IMR-90 (cell line): ENCODE results near the gene DUSP7. TPM values are rescaled to one million over a fixed set of nuclear protein-coding genes. Genes with fewer than 3 reads are reported as not detected.

Experiments used
- ATAC-seq: fragments of 200-7000 bp; cut with Tn5 transposase; 2 replicates; pipeline ENCODE4 v1.9.1; 2020; ENCODE audit warnings: low read depth, mild to moderate bottlenecking, moderate library complexity
- BruUV-seq: library from RNA; stranded (reverse); fragments of 400-500 nt; replicated peaks from 2 replicates; lab custom pipeline; 2021; lab: Mats Ljungman, UMichigan
- CTCF ChIA-PET: fragments of 300-600 bp; formaldehyde crosslinking; extraction: SDS; loops from one replicate; lab custom pipeline; 2021; ENCODE audit warnings: antibody characterized with exemption; lab: Yijun Ruan, JAX
- POLR2A ChIA-PET: fragments of 300-600 bp; sonication (Branson Sonifier 250); formaldehyde crosslinking; loops from one replicate; lab custom pipeline; 2022; ENCODE audit warnings: antibody characterized with exemption; ENCODE audit not compliant: unreplicated experiment; lab: Charles Lee
- DNase-seq: peaks from one replicate; pipeline ENCODE4 v3.0.0; 2013
- H2AFZ ChIP-seq: replicated peaks from 2 replicates; pipeline ENCODE3; 2013; ENCODE audit warnings: low read length, mild to moderate bottlenecking; ENCODE audit not compliant: poor library complexity
- H2AK5ac ChIP-seq: 2 replicates; pipeline ENCODE4 v1.6.1; 2013; ENCODE audit warnings: low read depth, low read length, inconsistent platforms
- H2AK9ac ChIP-seq: replicated peaks from 2 replicates; pipeline ENCODE3; 2013; ENCODE audit warnings: mild to moderate bottlenecking, low read depth, low read length, moderate library complexity; ENCODE audit not compliant: poor library complexity
- H2BK120ac ChIP-seq: 2 replicates; pipeline ENCODE4 v1.6.1; 2013; ENCODE audit warnings: low read depth, low read length, inconsistent platforms
- H2BK15ac ChIP-seq: 3 replicates; pipeline ENCODE4 v1.6.1; 2013; ENCODE audit warnings: low read depth, low read length, inconsistent platforms
- H2BK20ac ChIP-seq: 2 replicates; pipeline ENCODE4 v1.6.1; 2013; ENCODE audit warnings: low read depth, mild to moderate bottlenecking, inconsistent platforms, low read length, moderate library complexity
- H2BK5ac ChIP-seq: 2 replicates; pipeline ENCODE4 v1.6.1; 2013; ENCODE audit warnings: mild to moderate bottlenecking, low read depth, low read length, inconsistent platforms; ENCODE audit not compliant: poor library complexity, severe bottlenecking
- H3K14ac ChIP-seq: replicated peaks from 2 replicates; pipeline ENCODE4 v1.6.1; 2013; ENCODE audit warnings: low read depth, low read length, inconsistent platforms
- H3K18ac ChIP-seq: 2 replicates; pipeline ENCODE4 v1.6.1; 2013; ENCODE audit warnings: low read depth, low read length, control low read depth
- H3K23ac ChIP-seq: 2 replicates; pipeline ENCODE4 v1.6.1; 2013; ENCODE audit warnings: low read depth, low read length, inconsistent platforms
- H3K27ac ChIP-seq: 2 replicates; pipeline ENCODE4 v1.5.1; 2013; ENCODE audit warnings: mild to moderate bottlenecking, control low read depth, low read length; ENCODE audit not compliant: insufficient read depth
- H3K27me3 ChIP-seq: 2 replicates; pipeline ENCODE4 v1.6.1; 2013; ENCODE audit warnings: low read length; ENCODE audit not compliant: control insufficient read depth, insufficient read depth
- H3K36me3 ChIP-seq: 2 replicates; pipeline ENCODE4 v1.6.1; 2013; ENCODE audit warnings: low read length, mixed read lengths; ENCODE audit not compliant: control insufficient read depth, insufficient read depth
- H3K4ac ChIP-seq: 2 replicates; pipeline ENCODE4 v1.6.1; 2013; ENCODE audit warnings: low read depth, low read length, inconsistent platforms
- H3K4me1 ChIP-seq: 2 replicates; pipeline ENCODE4 v1.6.1; 2013; ENCODE audit warnings: low read length, mixed read lengths; ENCODE audit not compliant: control insufficient read depth, insufficient read depth
- H3K4me2 ChIP-seq: 2 replicates; pipeline ENCODE4 v1.6.1; 2013; ENCODE audit warnings: low read depth, mild to moderate bottlenecking, control low read depth, low read length, moderate library complexity
- H3K4me3 ChIP-seq: 2 replicates; pipeline ENCODE4 v1.5.1; 2013; ENCODE audit warnings: low read depth, mild to moderate bottlenecking, control low read depth, low read length, moderate library complexity; ENCODE audit not compliant: insufficient read depth
- H3K56ac ChIP-seq: 2 replicates; pipeline ENCODE4 v1.6.1; 2013; ENCODE audit warnings: low read length, inconsistent platforms; ENCODE audit not compliant: insufficient read depth; ENCODE audit errors: extremely low read depth
- H3K79me1 ChIP-seq, 2 experiments: 2 replicates each; pipeline ENCODE4 v1.6.1; 2013; ENCODE audit warnings: low read length in 2 of 2, inconsistent platforms in 1 of 2, low read depth in 1 of 2
- H3K9ac ChIP-seq: 2 replicates; pipeline ENCODE4 v1.6.1; 2013; ENCODE audit warnings: low read depth, low read length, control low read depth
- H3K9me1 ChIP-seq: 2 replicates; pipeline ENCODE4 v1.6.1; 2013; ENCODE audit warnings: low read length, inconsistent platforms; ENCODE audit not compliant: insufficient read depth
- H3K9me3 ChIP-seq: 2 replicates; pipeline ENCODE4 v1.6.1; 2013; ENCODE audit warnings: low read length; ENCODE audit not compliant: control insufficient read depth, insufficient read depth
- H4K20me1 ChIP-seq: 2 replicates; pipeline ENCODE4 v1.6.1; 2013; ENCODE audit warnings: low read length, inconsistent platforms; ENCODE audit not compliant: insufficient read depth
- H4K5ac ChIP-seq: 2 replicates; pipeline ENCODE4 v1.6.1; 2013; ENCODE audit warnings: mild to moderate bottlenecking, low read depth, low read length, control low read depth
- H4K8ac ChIP-seq, 2 experiments: 2 replicates each; pipeline ENCODE4 v1.6.1; 2013; ENCODE audit warnings: low read depth in 2 of 2, low read length in 2 of 2, control low read depth in 1 of 2, inconsistent platforms in 1 of 2
- H4K91ac ChIP-seq: 2 replicates; pipeline ENCODE4 v1.6.1; 2013; ENCODE audit warnings: low read depth, low read length, inconsistent platforms; ENCODE audit not compliant: insufficient read depth
- BHLHE40 ChIP-seq: fragments of 150-350 bp; IDR thresholded peaks from 2 replicates; pipeline ENCODE4 v1.6.1; 2016; ENCODE audit warnings: mild to moderate bottlenecking, low read depth, low read length
- CEBPB ChIP-seq: IDR thresholded peaks from 2 replicates; pipeline ENCODE4 v1.6.1; 2012; ENCODE audit warnings: low read depth, low read length, improper control_type of control experiment
- CHD1 ChIP-seq: IDR thresholded peaks from 2 replicates; pipeline ENCODE4 v1.6.1; 2012; ENCODE audit warnings: low read depth, low read length, improper control_type of control experiment
- FOS ChIP-seq: fragments of 150-350 bp; IDR thresholded peaks from 2 replicates; pipeline ENCODE4 v1.6.1; 2016; ENCODE audit warnings: low read depth, low read length
- MAFK ChIP-seq: IDR thresholded peaks from 2 replicates; pipeline ENCODE4 v1.6.1; 2012; ENCODE audit warnings: low read depth, low read length, improper control_type of control experiment
- MAZ ChIP-seq: IDR thresholded peaks from 2 replicates; pipeline ENCODE4 v1.6.1; 2012; ENCODE audit warnings: low read depth, mild to moderate bottlenecking, low read length, improper control_type of control experiment, moderate library complexity, borderline replicate concordance
- MXI1 ChIP-seq: IDR thresholded peaks from 2 replicates; pipeline ENCODE4 v1.6.1; 2012; ENCODE audit warnings: low read depth, mild to moderate bottlenecking, low read length, moderate library complexity, borderline replicate concordance
- NFE2L2 ChIP-seq: fragments of 150-350 bp; IDR thresholded peaks from 2 replicates; pipeline ENCODE4 v1.6.1; 2016; ENCODE audit warnings: low read depth, mild to moderate bottlenecking, low read length
- POLR2A ChIP-seq: IDR thresholded peaks from 2 replicates; pipeline ENCODE4 v1.6.1; 2012; ENCODE audit warnings: mild to moderate bottlenecking, low read depth, low read length
- RAD21 ChIP-seq: IDR thresholded peaks from 2 replicates; pipeline ENCODE4 v1.6.1; 2012; ENCODE audit warnings: low read length, improper control_type of control experiment
- RCOR1 ChIP-seq: IDR thresholded peaks from 2 replicates; pipeline ENCODE4 v1.6.1; 2012; ENCODE audit warnings: mild to moderate bottlenecking, low read length, improper control_type of control experiment; ENCODE audit not compliant: insufficient replicate concordance
- RFX5 ChIP-seq: IDR thresholded peaks from 2 replicates; pipeline ENCODE4 v1.8.0; 2012; ENCODE audit warnings: low read depth, mild to moderate bottlenecking, low read length, moderate library complexity
- SMC3 ChIP-seq: fragments of 150-350 bp; IDR thresholded peaks from 2 replicates; pipeline ENCODE4 v1.6.1; 2016; ENCODE audit warnings: low read depth, mild to moderate bottlenecking, antibody characterized with exemption, low read length, moderate library complexity
- WGBS, 2 experiments: methylation state at CpG; one replicate each; pipeline versions ENCODE4 v1.1.5 to v1.1.7; 2013; ENCODE audit warnings: missing lambda C conversion rate in 2 of 2; ENCODE audit not compliant: insufficient read length in 1 of 2; ENCODE audit errors: extremely low coverage in 2 of 2; 5-methylcytosine and 5-hydroxymethylcytosine counted together
- dilution Hi-C: fragments of 300-500 bp; cut with HindIII; formaldehyde crosslinking; loops from one replicate; pipeline ENCODE4 v1.14.3; 2018; ENCODE audit warnings: low sequenced_read_pairs; ENCODE audit not compliant: unreplicated experiment
- in situ Hi-C: fragments of 300-500 bp; cut with MboI; formaldehyde crosslinking; loops from 3 replicates; pipeline ENCODE4 v1.14.3; 2019; ENCODE audit warnings: low sequenced_read_pairs, inconsistent platforms, mixed read lengths
- intact Hi-C: fragments of 100-400 bp; cut with micrococcal nuclease; formaldehyde crosslinking; loops from 2 replicates; pipeline ENCODE4 v1.10.0; 2022
- polyA plus RNA-seq, 3 experiments: library from polyadenylated mRNA; depleted of rRNA; stranded (reverse); fragments of >200 nt; gene quantifications; 2 replicates each; pipeline ENCODE4 v1.2.3, GENCODE V29; 2012; ENCODE audit warnings: low replicate concordance in 1 of 3
- total RNA-seq: library from RNA; depleted of rRNA; stranded (reverse); fragments of >200 nt; gene quantifications from 2 replicates; pipeline ENCODE4 v1.2.3, GENCODE V29; 2012
- TF ChIP-seq, protein P1 (sequence below): fragments of 150-350 bp; IDR thresholded peaks from 2 replicates; pipeline ENCODE4 v1.6.1; 2016; ENCODE audit warnings: low read depth, mild to moderate bottlenecking, low read length, moderate library complexity, borderline replicate concordance
- TF ChIP-seq, protein P2 (sequence below): fragments of 150-350 bp; IDR thresholded peaks from 2 replicates; pipeline ENCODE4 v1.6.1; 2017; ENCODE audit warnings: mild to moderate bottlenecking, antibody characterized with exemption, low read length, low read depth
- TF ChIP-seq, protein P3 (sequence below): conservative IDR thresholded peaks from 2 replicates; pipeline ENCODE4 v1.5.1; 2012; ENCODE audit warnings: mild to moderate bottlenecking, low read depth, low read length, improper control_type of control experiment

DUSP7 gene
- total and polyA plus RNA-seq, 2 of the 4 experiments (the other 2 are of a cell fraction), result 9.3 to 24.0 TPM

DNA sequence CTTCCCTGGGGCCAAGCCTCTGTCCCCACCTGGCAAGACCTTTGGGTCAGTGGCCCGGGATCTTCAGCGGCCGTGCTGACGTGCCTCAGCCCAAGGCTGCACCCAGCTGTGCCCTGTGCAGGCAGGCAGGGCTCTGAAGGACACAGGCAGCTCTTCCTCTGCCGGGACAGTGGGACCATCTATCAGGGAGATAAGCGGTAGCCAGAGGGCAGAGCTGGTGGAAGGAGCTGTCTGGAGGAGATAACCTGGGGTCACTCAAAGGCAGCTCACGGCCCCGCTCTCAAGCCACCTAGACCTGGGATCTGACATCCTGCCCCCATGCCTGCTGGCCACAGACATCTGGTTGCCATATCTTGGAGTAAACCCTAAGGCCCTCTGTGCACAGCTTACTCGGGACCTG lies 27.3 kb downstream of the DUSP7 start:
- Histone ChIP-seq H4K91ac (no peak overlapping the region), H2AK5ac (no peak overlapping the region), H3K9me1 (no peaks in the 10 kb centered on the region), H3K4me3 (no peak overlapping the region), H3K14ac (no peak overlapping the region), H3K23ac (no peak overlapping the region), H3K4me1 (no peaks in the 10 kb centered on the region), H4K5ac (no peak overlapping the region), H2AK9ac (peak overlapping the region; percentile 85), H2BK20ac (no peak overlapping the region), H2BK5ac (no peak overlapping the region), H3K18ac (no peak overlapping the region), H4K20me1 (no peaks in the 10 kb centered on the region), H3K79me1 (no peaks in the 10 kb centered on the region), H2BK120ac (no peak overlapping the region), H2BK15ac (no peak overlapping the region), H4K8ac (no peak overlapping the region), H3K9me3 (no peaks in the 10 kb centered on the region), H3K4me2 (no peak overlapping the region), H3K27me3 (no peaks in the 10 kb centered on the region; the same call in 1 of the 2 replicates), H3K56ac (no peak overlapping the region), H3K4ac (no peak overlapping the region), H2AFZ (peak overlapping the region; percentile 34), H3K9ac (no peak overlapping the region), H3K36me3 (no peaks in the 10 kb centered on the region), H3K27ac (no peak overlapping the region)
- intact Hi-C loops, result no loop called here
- POLR2A ChIA-PET, result no interaction called here
- CTCF ChIA-PET, result interaction anchor here (0.6 kb wide), 1 partner anchor 95 kb away, joined by 3 read pairs; no protein-coding TSS in a partner anchor
- in situ Hi-C loops, result no loop called here
- WGBS, 2 experiments, result 42% methylated on average over 6 of the region's 9 CpGs; no CpG with 5 or more reads in 1 of the 2 experiments
- dilution Hi-C loops, result no loop called here
- TF ChIP-seq, protein P1, sequence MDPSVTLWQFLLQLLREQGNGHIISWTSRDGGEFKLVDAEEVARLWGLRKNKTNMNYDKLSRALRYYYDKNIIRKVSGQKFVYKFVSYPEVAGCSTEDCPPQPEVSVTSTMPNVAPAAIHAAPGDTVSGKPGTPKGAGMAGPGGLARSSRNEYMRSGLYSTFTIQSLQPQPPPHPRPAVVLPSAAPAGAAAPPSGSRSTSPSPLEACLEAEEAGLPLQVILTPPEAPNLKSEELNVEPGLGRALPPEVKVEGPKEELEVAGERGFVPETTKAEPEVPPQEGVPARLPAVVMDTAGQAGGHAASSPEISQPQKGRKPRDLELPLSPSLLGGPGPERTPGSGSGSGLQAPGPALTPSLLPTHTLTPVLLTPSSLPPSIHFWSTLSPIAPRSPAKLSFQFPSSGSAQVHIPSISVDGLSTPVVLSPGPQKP, result no peak
- TF ChIP-seq RCOR1 (no peak), MAZ (no peak), POLR2A (no peak), MAFK (no peak), FOS (no peak), CHD1 (no peak), CEBPB (no peak), MXI1 (no peak), RAD21 (no peak), SMC3 (no peak), RFX5 (no peak), BHLHE40 (no peak), NFE2L2 (no peak)
- TF ChIP-seq, protein P2, sequence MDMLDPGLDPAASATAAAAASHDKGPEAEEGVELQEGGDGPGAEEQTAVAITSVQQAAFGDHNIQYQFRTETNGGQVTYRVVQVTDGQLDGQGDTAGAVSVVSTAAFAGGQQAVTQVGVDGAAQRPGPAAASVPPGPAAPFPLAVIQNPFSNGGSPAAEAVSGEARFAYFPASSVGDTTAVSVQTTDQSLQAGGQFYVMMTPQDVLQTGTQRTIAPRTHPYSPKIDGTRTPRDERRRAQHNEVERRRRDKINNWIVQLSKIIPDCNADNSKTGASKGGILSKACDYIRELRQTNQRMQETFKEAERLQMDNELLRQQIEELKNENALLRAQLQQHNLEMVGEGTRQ, result no peak
- TF ChIP-seq, protein P3, sequence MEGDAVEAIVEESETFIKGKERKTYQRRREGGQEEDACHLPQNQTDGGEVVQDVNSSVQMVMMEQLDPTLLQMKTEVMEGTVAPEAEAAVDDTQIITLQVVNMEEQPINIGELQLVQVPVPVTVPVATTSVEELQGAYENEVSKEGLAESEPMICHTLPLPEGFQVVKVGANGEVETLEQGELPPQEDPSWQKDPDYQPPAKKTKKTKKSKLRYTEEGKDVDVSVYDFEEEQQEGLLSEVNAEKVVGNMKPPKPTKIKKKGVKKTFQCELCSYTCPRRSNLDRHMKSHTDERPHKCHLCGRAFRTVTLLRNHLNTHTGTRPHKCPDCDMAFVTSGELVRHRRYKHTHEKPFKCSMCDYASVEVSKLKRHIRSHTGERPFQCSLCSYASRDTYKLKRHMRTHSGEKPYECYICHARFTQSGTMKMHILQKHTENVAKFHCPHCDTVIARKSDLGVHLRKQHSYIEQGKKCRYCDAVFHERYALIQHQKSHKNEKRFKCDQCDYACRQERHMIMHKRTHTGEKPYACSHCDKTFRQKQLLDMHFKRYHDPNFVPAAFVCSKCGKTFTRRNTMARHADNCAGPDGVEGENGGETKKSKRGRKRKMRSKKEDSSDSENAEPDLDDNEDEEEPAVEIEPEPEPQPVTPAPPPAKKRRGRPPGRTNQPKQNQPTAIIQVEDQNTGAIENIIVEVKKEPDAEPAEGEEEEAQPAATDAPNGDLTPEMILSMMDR, result no peak
- no peak for DNase-seq
- no peak for ATAC-seq
- no TSS peak for BruUV-seq
